GM23248 (cell line): Measurements from ENCODE around the gene HERPUD1. TPM values are rescaled to one million over a fixed set of nuclear protein-coding genes. Genes with fewer than 3 reads are reported as not detected.
"Not testable (repeated sequence)": the region's sequence is repeated elsewhere in the genome, so short reads cannot be mapped to it uniquely, and the experiment has no call there.

Experiments
- DNase-seq: peaks from one replicate; pipeline ENCODE4 v3.0.0-alpha.2; 2015
- H2AFZ ChIP-seq: fragments of 200-600 bp; sonication (generic); 2 replicates; pipeline ENCODE4 v1.6.1; 2016; ENCODE audit warnings: antibody characterized with exemption
- H3F3A ChIP-seq: fragments of 200-600 bp; sonication (generic); 2 replicates; pipeline ENCODE4 v1.6.1; 2016; ENCODE audit warnings: mild to moderate bottlenecking, antibody characterized with exemption, mixed run types; ENCODE audit not compliant: insufficient read depth
- H3K27ac ChIP-seq: fragments of 200-600 bp; sonication (generic); 2 replicates; pipeline ENCODE4 v1.5.1; 2016; ENCODE audit warnings: mild to moderate bottlenecking
- H3K27me3 ChIP-seq: fragments of 200-600 bp; sonication (generic); replicated peaks from 2 replicates; pipeline ENCODE4 v1.6.1; 2016; ENCODE audit warnings: mild to moderate bottlenecking; ENCODE audit not compliant: insufficient read depth
- H3K36me3 ChIP-seq: fragments of 200-600 bp; sonication (generic); 2 replicates; pipeline ENCODE4 v1.6.1; 2016; ENCODE audit warnings: low read depth, mild to moderate bottlenecking
- H3K4me1 ChIP-seq: fragments of 200-600 bp; sonication (generic); 2 replicates; pipeline ENCODE4 v1.6.1; 2016; ENCODE audit warnings: mild to moderate bottlenecking; ENCODE audit not compliant: insufficient read depth
- H3K4me2 ChIP-seq: fragments of 200-600 bp; sonication (generic); one replicate; pipeline ENCODE4 v1.6.1; 2016; ENCODE audit warnings: mild to moderate bottlenecking; ENCODE audit not compliant: unreplicated experiment
- H3K4me3 ChIP-seq: fragments of 200-600 bp; sonication (generic); 2 replicates; pipeline ENCODE4 v1.5.1; 2016; ENCODE audit warnings: mild to moderate bottlenecking
- H3K79me2 ChIP-seq: fragments of 200-600 bp; sonication (generic); 2 replicates; pipeline ENCODE4 v1.6.1; 2016; ENCODE audit warnings: mild to moderate bottlenecking; ENCODE audit not compliant: insufficient read depth
- H3K9ac ChIP-seq: fragments of 200-600 bp; sonication (generic); 2 replicates; pipeline ENCODE4 v1.6.1; 2016; ENCODE audit warnings: mild to moderate bottlenecking
- H3K9me2 ChIP-seq: fragments of 200-600 bp; sonication (generic); 2 replicates; pipeline ENCODE4 v1.6.1; 2016; ENCODE audit warnings: mixed run types, mild to moderate bottlenecking, moderate library complexity; ENCODE audit not compliant: insufficient read depth
- H3K9me3 ChIP-seq: fragments of 200-600 bp; sonication (generic); one replicate; pipeline ENCODE4 v1.6.1; 2017; ENCODE audit warnings: low read depth
- H4K20me1 ChIP-seq: fragments of 200-600 bp; sonication (generic); 2 replicates; pipeline ENCODE4 v1.6.0; 2016; ENCODE audit not compliant: insufficient read depth
- EZH2 ChIP-seq: fragments of 200-600 bp; sonication (generic); IDR thresholded peaks from 2 replicates; pipeline ENCODE4 v1.6.1; 2018; ENCODE audit warnings: antibody characterized with exemption, mild to moderate bottlenecking; ENCODE audit not compliant: insufficient read depth, poor library complexity, severe bottlenecking
- EZH2phosphoT487 ChIP-seq: fragments of 200-600 bp; sonication (generic); IDR thresholded peaks from 2 replicates; pipeline ENCODE4 v1.6.1; 2018; ENCODE audit warnings: antibody characterized with exemption, moderate library complexity, mild to moderate bottlenecking, low read depth; ENCODE audit not compliant: insufficient read depth
- WGBS, 2 experiments: methylation state at CpG; one replicate each; pipeline ENCODE4 v1.1.6; 2015 to 2017; ENCODE audit warnings: low lambda C conversion rate in 2 of 2, low coverage in 1 of 2; ENCODE audit errors: missing lambda C conversion rate in 2 of 2; 5-methylcytosine and 5-hydroxymethylcytosine counted together
- in situ Hi-C: fragments of 300-500 bp; cut with MboI; formaldehyde crosslinking; loops from 2 replicates; pipeline ENCODE4 v1.15.0; 2020
- polyA plus RNA-seq: library from polyadenylated mRNA; unstranded; fragments of >200 nt; fragmentation: Nextera tagmentation; extraction: Ambion mirVana; gene quantifications from 2 replicates; pipeline ENCODE4 v1.2.1, GENCODE V29; 2016
- total RNA-seq: library from RNA; depleted of rRNA; stranded (reverse); fragments of >200 nt; shearing (Covaris generic); gene quantifications from 2 replicates; pipeline ENCODE4 v1.2.3, GENCODE V29; 2014

HERPUD1 gene
- total and polyA plus RNA-seq, 2 experiments from 2014 or later, result 218 to 299 TPM

- Histone ChIP-seq H3K36me3 (no peaks in the 10 kb centered on the region), H3K9me3 (no peaks in the 10 kb centered on the region), H3K27me3 (no peaks in the 10 kb centered on the region), H3K27ac (no peak overlapping the region), H3K4me3 (no peak overlapping the region), H3F3A (0 out of 2 replicates have a peak, but pooled peaks cover 7% of the 10 kb centered on the region), H3K4me2 (no peak overlapping the region), H3K9me2 (no peaks in the 10 kb centered on the region), H4K20me1 (no peaks in the 10 kb centered on the region), H3K9ac (no peak overlapping the region), H3K4me1 (peaks cover 8% of the 10 kb centered on the region), H3K79me2 (no peaks in the 10 kb centered on the region), H2AFZ (no peak overlapping the region)
- 95 to 100% methylated on average over 3 of the region's 3 CpGs for WGBS, 2 experiments
- no peak for DNase-seq
- in situ Hi-C loops, result no loop called here
- no peak for TF ChIP-seq EZH2phosphoT487
- TF ChIP-seq EZH2, result no peak
Measured at GRCh38 chr16:56971768-56972043, 39.8 kb downstream of the HERPUD1 start.

- Histone ChIP-seq H3K4me2 (no peak overlapping the region), H3K27me3 (no peaks in the 10 kb centered on the region), H3K9me3 (no peaks in the 10 kb centered on the region), H3K4me1 (peaks cover 8% of the 10 kb centered on the region), H2AFZ (no peak overlapping the region), H3F3A (0 out of 2 replicates have a peak, but pooled peaks cover 7% of the 10 kb centered on the region), H3K79me2 (no peaks in the 10 kb centered on the region), H4K20me1 (no peaks in the 10 kb centered on the region), H3K4me3 (no peak overlapping the region), H3K36me3 (no peaks in the 10 kb centered on the region), H3K9ac (no peak overlapping the region), H3K9me2 (no peaks in the 10 kb centered on the region), H3K27ac (no peak overlapping the region)
- TF ChIP-seq EZH2 (no peak), EZH2phosphoT487 (no peak)
- WGBS, 2 experiments, result 53 to 59% methylated on average over 17 to 18 of the region's 18 CpGs
- DNase-seq, result peak; percentile 24
- in situ Hi-C loops, result no loop called here
Measured at GRCh38 chr16:56972403-56973293, 40.7 kb downstream of the HERPUD1 start.

- Histone ChIP-seq H3K36me3 (no peaks in the 10 kb centered on the region), H3K4me3 (no peak overlapping the region), H2AFZ (no peak overlapping the region), H3K27me3 (no peaks in the 10 kb centered on the region), H4K20me1 (no peaks in the 10 kb centered on the region), H3K9me2 (no peaks in the 10 kb centered on the region), H3K27ac (no peak overlapping the region), H3F3A (0 out of 2 replicates have a peak, but pooled peaks cover 7% of the 10 kb centered on the region), H3K79me2 (no peaks in the 10 kb centered on the region), H3K9ac (no peak overlapping the region), H3K4me1 (peaks cover 8% of the 10 kb centered on the region; the same call in 1 of the 2 replicates), H3K4me2 (no peak overlapping the region), H3K9me3 (no peaks in the 10 kb centered on the region)
- TF ChIP-seq EZH2phosphoT487 (no peak), EZH2 (no peak)
- no peak for DNase-seq
- in situ Hi-C loops, result no loop called here
- 78 to 90% methylated on average over 9 of the region's 9 CpGs for WGBS, 2 experiments
Measured at GRCh38 chr16:56973294-56973689, 41.4 kb downstream of the HERPUD1 start.

- H3K4me2 ChIP-seq, H3K27ac ChIP-seq, H3K4me1 ChIP-seq, in situ Hi-C loops, H3K36me3 ChIP-seq, H3K4me3 ChIP-seq, H4K20me1 ChIP-seq, H3K79me2 ChIP-seq, H3K9me3 ChIP-seq, H2AFZ ChIP-seq, H3K27me3 ChIP-seq, H3K9ac ChIP-seq, H3K9me2 ChIP-seq, DNase-seq, H3F3A ChIP-seq: not testable (repeated sequence)
- 85% methylated on average over 7 of the region's 7 CpGs for WGBS, 2 experiments
Measured at GRCh38 chr16:56973899-56974298, 42.0 kb downstream of the HERPUD1 start.
